GM18909 (cell line): ENCODE measurements around the gene PODXL.

Experiments
- ATAC-seq: cut with Tn5 transposase; IDR thresholded peaks from one replicate; pipeline ENCODE4 v1.9.1; 2021; ENCODE audit warnings: mild to moderate bottlenecking; ENCODE audit not compliant: unreplicated experiment, poor library complexity

The PODXL gene

DNA sequence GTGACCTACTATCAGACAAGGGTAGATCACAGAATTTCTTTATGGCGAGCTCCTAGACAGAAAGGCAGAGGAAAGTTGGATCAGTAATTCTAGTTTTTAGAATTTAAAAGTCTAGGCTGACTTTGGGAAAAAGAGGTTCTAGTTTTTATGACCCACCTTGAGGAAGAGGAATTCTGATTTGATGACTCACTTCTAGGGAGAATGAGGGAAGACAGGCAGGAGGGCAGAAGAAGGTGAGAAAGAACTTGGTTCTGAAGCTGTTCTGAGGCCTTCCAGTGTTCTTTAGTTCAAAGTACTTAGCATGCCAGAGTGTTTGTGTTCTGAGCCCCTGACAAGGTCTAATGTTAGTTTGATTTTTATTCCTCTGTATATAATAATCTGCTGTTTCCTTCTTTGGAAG is 97.2 kb downstream of the PODXL start:
- ATAC-seq, result no peak

- ATAC-seq, result no peak
These were observed 100.1 kb downstream of the PODXL start for GRCh38 chr7:131456338-131456737.

GRCh38 chr7:131455546-131455945 is 100.9 kb downstream of the PODXL start:
- no peak for ATAC-seq

DNA sequence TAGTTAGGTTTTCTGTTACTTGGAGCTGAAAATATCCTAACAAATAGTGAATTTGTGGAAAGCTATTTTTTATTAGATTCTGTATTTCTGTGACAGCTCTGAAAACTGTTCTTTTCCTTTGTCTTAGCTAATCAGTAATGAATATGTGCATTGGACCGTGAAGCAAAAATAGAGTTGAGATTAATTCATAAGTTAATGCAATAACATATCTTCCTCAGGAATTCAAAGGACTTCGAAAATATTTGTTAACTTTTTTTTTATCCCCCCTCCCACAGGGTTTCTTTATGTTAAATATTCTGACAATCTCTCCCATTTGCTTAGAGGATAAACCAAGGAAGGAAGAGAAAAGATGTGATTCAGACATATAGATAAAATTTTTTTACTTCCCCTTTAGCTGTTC is 101.4 kb downstream of the PODXL start:
- no peak for ATAC-seq

DNA sequence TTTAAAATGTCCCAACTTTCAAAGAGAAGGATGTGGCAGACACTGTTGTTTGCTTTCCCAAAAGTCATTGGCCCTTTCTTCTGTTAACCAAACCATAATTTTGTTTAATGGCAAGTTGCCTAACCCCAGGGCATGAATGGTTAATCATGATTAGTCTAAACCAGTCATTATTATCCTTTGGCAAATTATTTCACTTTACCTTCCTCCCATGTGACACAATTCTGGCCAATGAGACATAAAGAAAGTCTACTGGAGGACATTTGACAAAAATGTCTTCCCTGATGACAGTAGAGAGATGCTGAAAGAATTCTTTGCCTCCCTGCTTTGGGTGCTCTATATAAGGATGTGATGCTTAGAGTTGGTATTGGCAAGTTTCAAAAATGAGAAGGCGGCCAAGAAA is 101.9 kb downstream of the PODXL start:
- no peak for ATAC-seq
